Measurements from ENCODE around the gene VAC14.
"Not testable (repeated sequence)": the region's sequence is repeated elsewhere in the genome, so short reads cannot be mapped to it uniquely, and the experiment has no call there.

Gene VAC14

DNA sequence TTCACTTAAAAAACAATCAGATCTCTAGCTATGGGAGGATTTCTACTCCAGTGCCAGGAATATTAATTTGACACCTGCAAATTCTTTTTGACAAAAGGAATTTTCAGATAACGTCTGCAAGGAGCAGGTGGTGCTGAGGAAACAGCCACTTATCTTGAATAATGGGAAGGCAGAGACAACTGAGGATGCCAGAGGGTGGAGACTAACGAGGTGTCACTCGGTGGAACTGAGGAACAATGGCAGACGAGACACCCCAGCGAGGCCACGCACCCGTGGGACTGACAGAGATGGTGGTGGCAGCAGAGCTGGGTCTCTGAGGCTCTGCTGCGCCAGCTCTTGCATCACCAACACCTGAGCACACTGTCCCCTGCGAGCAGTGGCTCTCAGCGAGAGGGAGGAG lies 42.2 kb downstream of the VAC14 start:
- no peak for DNase-seq

DNA sequence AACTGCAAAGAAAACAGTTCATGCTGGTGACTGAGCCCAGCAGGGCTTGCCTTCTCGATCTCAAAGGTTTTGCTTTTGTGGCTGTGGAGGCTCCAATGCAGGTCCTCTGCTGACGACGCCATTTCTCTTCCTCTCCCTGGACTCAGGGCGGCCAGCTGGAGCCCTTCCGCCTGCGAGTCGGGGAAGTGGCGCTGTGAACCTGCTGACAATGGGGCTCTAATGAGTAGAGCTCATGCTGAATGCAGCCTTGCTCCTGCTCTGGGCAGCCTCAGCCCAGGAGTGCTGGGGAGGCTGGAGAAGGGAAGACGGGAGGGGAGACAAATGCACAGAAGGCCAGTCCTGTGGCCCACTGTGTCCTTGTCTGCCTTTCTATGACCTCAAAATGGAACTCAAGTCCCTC lies 43.8 kb downstream of the VAC14 start:
- no peak for DNase-seq

DNA sequence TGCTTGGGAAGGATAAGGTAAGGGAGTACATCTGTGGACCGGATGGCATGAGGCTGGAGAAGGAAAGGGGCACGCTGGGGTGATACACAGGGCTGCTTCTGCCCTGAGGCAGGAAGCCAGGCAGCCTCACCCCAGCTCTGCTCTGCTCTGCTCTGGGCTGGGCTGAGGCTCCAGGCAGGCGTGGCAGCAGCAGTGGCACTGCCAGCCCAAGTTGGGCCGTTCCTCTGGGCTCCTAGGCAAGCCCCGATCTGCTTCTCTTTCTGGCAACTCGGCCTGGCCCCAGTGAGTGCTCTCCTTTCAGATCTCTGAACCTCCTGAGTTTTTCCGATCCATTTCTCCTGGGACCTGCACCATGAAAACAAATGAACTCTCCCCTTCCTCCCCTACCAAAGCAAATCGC lies 44.9 kb downstream of the VAC14 start:
- DNase-seq: no peak

DNA sequence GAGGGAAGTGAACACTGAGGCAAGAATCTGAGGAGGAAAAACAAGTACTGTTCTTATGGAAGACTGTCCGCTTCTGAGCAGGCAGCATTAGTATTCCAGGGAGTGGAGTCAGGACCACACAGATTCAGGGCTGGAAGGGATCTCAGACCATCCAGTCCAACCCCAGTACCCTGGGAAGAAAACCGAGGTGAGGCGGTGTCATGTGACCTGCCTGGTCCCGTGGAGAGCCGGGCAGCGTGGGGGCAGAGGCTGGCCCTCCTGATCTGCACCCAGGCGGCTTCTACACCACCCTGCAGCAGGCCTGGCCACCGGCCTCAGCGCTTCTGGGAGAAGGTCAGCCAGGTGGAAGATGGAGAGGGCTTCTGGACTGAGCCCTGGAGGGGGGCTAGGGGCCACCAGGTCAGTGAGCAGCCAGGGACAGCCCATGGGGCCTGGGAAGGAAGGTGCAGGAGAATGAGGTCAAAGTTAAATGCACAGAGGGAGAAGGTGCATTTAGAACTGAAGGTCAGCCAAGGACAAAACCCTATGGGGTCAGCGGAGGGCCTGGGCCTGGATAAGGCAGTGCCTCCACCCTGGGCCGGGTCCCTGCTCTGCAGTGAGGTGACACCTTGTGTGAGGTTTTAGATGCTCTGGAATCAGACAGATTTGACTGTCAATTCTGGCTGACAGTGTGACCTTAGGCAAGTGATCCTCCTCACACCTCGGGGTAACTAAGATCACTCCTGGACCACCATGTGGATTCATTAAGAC lies 45.9 kb downstream of the VAC14 start:
- no peak for DNase-seq

DNA sequence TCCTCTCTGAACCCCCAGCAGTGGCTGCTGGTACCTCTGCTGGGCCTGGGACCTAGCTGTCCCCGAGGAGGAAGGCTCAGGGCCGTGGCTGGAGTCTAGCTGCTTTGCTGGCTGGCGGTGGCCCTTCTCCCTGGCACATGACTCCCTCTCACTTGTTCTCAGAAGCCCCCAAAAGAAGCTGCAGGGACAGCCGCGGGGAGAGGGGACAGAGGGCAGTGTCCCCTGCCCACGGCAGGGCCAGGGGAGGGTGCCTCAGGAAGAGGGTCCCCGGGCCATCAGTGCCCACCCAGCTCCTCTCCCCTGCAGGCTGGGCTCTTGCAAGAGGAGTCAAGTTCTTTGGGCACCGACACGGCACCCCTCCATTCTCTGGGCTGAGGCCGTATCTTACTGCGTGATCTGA lies 46.6 kb downstream of the VAC14 start:
- DNase-seq: no peak

DNA sequence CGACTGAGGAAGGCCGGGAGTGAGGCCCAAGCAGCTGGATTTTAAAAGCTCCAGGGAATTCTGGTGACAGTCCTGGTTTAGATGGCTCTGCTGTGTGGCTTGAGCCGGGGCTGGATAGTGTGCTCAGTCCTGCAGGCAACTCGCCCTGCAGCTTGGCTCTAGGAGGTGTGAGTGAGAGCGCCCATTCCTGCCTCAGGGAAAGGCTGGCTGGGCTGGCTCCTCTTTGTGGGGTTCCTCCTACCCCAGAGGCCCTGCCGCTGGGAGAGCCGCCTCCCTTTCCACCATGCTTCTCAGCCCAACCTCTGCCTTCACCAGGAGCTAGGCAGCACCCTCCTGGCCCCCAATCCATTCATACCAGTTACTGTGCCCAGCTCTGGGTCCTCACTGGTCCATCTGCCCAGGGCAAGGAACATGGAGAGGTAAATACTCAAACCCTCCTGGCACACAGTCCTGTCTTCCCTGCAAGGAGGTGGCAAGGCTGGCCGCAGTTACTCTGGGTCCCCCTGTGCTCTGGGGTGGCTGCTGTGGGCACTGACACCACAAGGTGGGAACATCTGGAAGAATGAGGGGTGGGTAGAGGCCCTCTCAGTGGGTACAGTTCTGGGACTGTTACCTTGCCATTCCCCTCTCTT lies 47.1 kb downstream of the VAC14 start:
- no peak for DNase-seq

DNA sequence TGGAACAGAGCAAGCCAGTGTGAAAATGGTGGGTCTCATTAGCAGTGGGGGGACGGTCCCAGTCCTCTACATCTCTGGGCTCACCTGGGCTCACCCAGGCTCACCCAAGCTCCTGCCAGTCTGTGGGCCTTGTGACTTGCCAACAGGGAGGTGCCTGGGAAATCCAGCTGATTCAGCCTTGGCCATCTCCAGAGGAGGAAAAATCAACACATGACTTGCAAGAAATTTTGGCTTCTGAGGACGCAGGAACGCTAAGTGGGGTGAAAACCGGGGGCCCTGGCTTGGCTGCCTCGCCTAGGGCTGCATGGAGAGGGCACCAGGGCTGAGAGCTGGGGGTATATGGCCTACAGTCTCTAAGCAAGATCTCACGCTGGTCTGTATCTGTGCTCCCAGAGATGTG lies 47.7 kb downstream of the VAC14 start:
- no peak for DNase-seq

DNA sequence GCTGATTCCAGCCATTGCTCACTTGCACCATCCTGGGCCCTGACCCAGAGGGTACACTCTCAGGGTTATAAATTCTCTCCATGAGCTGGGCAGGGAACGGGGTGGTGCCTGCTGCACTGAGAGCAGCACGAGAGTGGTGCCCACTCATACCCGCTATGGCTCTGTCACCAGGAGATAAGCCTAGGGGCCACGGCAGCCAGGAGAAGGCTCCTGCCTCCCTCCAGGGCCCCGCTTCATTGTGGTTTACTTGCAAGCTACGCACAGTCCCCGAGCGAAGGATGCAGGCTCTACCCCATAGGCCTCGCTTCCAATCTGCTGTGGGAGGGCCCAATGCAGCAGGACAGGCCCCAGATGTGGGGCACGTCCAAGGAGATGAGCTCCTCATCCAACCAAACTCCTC lies 48.5 kb downstream of the VAC14 start:
- DNase-seq: no peak

DNA sequence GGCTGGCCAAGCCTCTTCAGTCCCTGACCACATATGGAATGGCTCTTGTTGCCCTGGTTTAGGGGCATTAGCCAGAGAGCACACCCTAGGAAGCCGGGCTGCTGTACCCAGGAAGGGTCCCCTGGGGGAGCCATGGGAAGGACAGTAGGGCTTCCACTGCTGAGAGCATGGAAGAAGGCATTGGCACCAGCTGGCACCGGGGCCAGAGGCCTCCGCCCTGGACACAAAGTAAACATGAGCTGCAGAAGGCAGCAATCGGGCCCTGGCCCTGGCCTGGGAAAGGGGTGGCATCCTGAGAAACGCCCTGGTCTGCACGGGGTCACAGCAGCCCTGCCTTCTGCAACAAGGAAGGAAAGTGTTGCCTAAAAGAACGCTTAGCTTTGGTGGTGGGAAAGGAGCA lies 49.4 kb downstream of the VAC14 start:
- peak in 1 of 2 experiments; percentile 57 for DNase-seq

DNA sequence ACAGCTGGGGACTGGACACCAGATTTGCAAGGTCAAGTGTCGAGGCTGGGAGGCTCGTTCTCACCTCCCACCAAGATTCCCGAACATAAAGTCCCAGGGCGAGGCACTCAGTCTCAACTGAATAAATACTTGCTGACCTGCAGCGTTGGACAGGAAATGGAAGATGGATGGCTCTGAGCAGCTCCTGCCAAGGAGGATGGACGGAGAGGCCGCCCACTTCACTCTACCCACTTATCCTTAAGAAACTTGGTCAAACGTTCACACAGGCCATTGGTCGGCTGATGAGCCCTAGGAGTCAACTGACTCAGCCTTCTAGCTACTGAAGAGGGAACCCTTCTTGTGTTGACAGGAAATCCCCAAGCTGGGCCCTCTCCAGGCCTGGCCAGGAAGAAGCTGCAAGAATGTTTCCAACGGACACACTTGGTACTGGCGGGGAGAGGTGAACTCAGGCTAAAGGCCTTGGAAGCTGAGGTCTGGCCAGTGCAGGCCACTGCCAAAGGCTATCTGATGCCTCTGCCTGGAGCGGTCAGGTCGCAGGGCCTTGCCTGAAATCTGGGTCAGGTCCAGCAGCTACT lies 50.0 kb downstream of the VAC14 start:
- no peak for DNase-seq

DNA sequence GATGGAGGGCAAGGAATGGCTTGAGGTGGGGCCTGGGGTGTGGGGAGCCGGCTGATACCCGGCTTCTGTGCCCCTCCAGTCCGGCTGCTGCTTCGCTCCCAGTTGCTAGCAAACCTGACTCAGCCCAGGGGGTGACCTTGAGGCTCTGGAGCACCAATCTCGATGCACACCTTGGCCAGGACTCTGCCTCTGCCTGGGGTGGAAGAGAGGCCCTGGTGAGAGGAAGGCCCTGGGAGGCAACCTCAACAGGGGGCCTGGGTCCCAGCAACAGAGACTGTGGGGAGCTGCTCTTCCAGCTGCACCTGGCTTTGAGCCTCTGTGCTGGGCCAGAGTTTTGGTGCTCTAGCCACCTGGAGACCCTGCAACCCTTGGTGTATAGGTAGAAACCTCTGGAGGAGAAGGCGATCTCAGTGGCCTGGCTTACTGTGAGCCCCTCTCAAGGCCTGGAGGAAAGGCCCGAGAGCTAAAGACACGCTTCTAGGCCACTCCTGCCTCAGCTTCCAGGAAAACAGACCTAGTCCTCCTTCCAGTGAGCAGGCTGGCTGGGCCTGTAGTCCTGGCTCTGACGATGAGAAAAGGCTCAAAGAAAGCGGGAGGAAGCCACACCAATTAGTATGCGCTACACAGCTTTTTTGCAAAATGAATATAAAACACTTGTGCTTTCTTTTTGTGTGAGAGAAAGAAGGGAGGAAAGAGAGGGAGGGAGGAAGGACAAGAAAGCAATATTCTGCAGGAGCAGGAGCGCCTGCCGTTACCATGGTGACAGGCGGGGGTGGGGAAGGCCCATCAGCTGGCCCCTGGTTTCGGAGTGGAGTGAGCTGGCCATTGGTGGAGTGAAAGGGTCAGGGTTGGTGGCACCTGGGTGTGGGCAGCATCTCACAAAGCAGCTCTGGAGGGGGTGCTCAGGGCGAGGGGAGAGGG lies 51.0 kb downstream of the VAC14 start:
- peak; percentile 51 to 60 for DNase-seq

DNA sequence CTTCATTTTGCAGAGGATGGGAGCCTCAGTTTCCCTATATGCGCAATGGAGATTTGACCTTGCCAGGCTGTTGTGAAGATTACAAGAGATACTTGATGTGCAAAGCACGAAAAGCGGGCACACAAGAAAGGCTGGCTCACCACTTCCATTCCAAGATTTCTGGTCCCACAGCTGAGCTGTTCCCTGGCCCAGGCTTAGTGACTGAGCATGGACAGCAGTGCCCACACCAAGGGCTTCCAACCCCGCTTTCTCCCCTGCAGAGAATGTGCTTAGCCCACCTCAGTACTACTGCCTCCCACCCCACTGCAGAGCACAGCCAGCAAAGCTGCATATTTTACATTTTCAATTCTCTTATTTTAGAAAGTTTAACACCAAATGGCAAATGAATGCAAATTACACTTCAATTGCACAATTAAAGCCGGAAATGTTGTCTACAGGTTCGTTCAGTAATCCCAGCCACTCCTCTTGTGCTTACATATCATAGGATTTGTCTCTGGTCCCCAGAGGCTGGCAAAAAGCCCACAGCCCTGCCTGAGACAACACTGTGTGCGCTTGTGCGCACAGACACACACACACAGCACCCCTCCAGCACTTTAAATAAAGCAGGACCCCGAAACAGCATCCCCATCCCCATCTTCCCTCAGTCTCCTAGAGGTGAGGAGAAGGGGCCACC lies 51.8 kb downstream of the VAC14 start:
- peak; percentile 53 to 83 for DNase-seq

DNA sequence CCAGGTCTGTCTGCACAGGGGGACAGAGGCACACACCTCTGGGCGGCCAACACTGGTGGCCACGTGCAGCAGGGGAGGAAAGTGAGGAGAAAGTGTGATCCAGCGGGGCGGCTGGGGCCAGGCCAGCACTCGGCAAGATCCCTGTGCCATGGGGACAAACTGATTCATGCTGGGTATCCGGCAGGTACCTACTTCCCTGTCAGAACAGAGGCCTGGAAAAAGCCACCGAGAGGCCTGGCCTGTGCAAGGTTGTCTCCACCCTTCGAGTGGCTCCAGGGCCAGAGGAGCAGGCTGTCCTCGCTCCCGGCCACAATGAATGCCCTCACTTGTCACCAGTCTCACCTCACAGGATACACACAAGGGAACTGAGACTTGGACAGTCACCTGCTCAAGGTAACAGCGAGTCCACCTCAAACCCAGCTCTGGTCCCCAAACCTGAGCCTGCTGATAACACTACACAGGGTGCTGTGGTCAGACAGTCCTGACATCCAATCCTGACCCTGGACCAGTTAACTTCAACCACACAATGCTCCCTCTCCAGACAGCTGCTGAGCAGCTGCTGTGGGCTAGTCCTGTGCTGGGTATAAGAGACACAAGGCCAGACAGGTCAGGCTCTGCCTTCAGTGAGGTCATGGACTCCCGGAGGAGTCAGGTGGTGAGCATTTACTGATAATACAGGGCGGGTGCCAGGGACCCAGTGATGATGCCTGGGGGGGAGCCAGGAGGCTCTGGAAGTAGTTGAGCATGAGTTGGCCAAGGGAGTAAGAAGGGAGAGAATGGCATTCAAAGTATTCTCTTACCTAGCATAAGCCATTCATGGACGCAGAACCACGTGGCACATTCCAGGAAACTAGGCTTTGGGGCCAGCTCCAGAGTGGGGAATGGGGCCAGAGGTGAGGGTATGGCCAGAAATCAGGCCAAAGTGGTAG lies 53.0 kb downstream of the VAC14 start:
- DNase-seq: peak; percentile 79 to 83

DNA sequence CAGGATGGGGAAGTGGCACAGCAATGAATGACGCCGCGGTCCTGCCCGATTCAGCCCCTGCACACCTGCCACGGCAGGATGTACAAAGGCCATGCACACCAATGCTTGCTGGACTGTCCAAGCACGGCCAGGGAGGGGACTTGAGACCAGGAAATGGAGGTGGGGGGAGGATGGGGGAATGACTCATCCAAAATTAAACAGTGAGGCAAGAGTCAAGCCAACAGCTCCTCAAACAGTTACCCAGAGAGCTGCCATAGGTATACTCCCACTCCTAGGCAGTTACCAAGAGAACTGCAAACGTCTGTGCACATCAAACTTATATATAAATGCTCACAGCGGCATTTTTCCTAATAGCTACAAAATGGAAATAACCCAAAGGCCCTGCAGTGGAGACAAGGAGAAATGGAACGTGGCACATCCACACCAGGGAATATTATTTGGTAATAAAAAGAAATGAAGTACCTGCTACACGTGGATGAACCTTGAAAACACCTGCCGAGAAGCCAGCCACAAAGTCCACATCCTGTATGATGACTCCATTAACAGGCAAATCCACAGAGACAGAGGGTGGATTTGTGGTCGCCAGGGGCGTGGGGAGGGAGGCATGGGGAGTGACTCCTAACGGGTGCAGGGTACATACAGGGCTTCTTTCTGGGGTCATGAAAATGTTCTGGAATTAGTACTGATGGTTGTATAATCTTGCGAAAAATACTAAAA lies 54.1 kb downstream of the VAC14 start:
- peak; percentile 100 for DNase-seq

DNA sequence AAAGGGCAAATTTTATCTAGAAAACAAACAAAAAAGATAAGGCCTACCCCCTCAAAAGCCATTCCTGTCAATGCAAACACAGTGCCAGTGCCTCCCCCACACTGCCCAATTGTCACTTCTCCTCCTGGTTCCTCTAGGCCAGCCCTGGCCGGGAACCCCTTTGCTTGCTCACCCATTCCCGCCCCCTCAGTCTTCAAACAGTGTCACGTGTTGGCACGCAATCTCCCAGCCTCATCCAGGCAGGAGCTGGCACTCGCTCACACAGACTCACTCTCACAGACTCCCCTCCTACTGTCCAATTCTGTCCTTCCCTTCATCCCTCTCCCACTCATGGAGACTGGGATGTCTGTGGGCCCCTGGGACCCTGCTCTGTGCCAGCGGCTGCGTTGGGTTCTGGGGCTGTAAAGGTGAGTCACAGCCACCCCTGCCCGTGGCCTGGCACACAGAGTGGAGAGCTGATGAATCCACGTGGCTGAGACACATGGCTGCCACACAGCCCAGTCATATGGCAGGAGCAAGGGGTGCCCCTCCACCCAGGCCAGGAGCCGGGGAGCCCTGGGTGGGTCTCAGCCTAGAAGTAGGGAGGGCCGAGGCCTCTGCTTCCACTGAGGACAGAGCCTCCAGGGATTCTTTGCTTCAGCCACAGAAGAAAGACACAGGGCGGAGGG lies 54.8 kb downstream of the VAC14 start:
- DNase-seq: peak; percentile 96 to 98

DNA sequence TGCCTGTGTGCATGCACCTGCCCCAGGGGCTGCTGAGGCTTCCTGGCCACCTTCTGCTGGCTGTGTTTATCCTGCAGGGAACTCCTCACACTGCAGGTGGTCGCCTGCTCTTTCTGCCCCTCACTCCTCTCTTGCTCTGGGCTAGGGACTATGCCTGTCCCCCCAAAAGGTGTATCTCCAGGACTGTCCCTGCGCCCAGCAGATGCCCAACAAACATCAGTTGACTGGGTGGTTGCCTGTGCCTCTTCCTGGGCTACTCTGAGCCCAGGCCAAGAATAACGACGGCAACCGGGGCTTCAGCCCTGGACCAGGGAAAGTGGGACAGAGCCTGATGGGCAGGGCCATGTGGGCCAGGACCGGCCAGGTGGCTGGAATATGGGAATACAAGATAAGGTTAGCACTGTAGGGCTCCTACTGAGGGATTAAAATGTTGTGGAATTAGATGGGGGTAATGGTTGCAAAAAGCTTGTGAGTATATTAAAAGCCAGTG lies 55.4 kb downstream of the VAC14 start:
- DNase-seq: peak; percentile 43 to 54

DNA sequence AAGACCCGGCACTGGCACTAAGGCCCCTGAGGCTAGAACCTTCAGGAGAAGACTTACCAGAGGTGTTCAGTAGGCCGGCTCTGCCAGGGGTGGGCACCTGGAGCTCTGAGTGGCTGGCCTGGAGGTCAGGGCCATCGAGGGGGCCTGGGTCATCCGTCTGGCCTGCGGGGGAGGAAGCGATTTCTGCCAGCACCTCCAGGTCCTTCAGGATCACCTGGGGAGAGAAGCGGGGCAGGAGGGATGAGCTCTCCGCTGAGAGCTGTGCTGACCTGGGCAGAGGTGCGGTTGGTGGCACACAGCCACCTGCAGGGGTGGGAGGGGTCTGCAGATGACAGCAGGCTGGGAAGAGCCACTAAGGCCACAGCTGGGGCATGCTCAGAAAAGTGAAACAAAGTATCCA lies 56.6 kb downstream of the VAC14 start:
- no peak for DNase-seq

DNA sequence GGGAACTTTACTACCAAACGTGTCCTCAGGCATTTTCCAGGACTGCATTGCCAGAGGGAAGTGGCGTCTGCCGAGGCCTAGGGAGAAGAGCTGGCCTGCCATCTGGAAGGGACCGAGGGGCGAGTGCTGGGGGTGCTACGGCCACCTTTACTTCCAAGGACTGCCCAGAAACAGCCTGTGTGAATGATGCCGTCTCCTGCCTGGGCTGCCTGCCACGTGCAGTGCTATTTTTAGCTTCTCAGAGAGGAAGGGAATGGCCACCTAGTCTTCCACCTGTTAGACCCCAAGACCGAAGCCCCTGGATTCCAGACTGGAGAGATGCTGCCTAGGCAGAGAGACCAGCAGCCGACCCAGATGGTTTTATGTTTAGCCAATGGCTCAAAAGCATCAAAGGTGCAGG lies 57.2 kb downstream of the VAC14 start:
- no peak for DNase-seq

DNA sequence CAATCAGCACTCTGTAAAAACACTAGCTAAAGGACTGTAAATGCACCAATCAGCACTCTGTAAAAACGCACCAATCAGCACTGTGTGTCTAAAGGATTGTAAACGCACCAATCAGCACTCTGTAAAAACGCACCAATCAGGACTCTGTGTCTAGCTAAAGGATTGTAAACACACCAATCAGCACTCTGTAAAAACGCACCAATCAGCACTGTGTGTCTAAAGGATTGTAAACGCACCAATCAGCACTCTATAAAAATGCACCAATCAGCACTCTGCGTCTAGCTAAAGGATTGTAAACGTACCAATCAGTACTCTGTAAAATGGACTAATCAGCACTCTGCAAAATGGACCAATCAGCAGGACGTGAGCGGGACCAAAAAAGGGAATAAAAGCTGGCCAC lies 58.0 kb downstream of the VAC14 start:
- not testable (repeated sequence) for DNase-seq

DNA sequence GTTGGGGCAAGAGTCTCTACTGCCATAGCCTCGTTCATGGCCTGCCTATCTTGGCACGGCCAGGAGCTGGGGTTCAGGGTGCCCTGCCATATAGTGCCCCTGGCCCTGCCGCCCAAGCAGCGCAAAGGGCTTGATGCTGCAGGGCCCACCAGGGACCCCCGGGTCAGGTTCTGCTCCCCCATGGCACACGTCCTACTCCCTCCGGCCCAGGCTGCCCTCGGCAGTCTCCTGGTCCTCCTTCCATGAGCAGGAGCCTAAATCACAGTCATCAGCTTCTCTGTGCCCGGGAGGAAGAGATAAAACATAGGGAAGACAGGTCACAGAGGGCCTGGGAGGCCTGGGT lies 59.2 kb downstream of the VAC14 start:
- no peak for DNase-seq
